Measurements from ENCODE around the gene PGLYRP2. TPM values are rescaled to one million over a fixed set of nuclear protein-coding genes. Genes with fewer than 3 reads are reported as not detected.

PGLYRP2 gene
- total RNA-seq, 2 experiments from 2014 or later: 0.25 to 0.27 TPM

- DNase-seq (no peak), ATAC-seq (no peak)
- intact Hi-C loops (cut with micrococcal nuclease): no loop called here
- Mint-ChIP-seq H3K4me3 (no peak overlapping the region), H3K27ac (no peak overlapping the region), H3K36me3 (ENCODE audit: low read depth) (peaks cover 37% of the 10 kb centered on the region), H3K9me3 (peaks cover 4% of the 10 kb centered on the region), H3K27me3 (no peaks in the 10 kb centered on the region), H3K4me1 (ENCODE audit: low read depth) (peaks cover 21% of the 10 kb centered on the region)
- CTCF ChIA-PET: interaction anchor here (1.2 to 6.7 kb wide), 2 partner anchors 10 to 134 kb away, joined by 3 to 138 read pairs; no protein-coding TSS in a partner anchor
- POLR2A ChIA-PET: interaction anchor here (1.4 to 6.5 kb wide), 2 partner anchors 9 to 42 kb away, joined by 4 to 89 read pairs; partner anchors contain the start of gene AKAP8
- TF ChIP-seq CTCF (IDR thresholded peaks at IDR 0.05): no peak
Measured at GRCh38 chr19:15421721-15422260, 57.5 kb downstream of the PGLYRP2 start.

DNA sequence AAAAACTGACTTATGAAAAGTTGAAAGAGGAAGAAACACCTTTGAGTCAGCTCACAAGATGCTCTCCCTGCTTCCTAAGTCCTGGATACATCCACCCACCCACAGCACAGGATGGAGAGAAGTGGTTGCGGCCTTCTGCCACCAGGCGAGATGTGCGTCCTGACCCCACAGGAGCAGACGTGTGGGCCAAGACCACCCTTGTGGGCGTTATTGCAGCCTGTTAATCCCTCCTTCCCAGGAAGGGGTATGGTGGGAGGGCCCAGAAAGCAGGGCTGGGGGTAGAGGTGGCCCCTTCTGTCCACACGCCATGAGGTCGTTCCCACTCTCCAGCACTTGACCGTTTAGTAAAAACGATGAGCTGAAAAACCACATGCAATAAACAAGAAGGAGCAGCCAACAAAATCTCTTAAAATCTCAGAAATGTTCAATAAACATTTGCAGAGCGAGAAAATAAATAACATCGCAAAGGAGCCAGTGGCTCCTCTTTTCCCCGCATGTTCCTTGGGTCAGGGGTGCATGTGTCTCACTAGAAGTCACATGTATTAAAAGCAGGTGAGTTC, 58.1 kb downstream of the PGLYRP2 start:
- POLR2A ChIA-PET: interaction anchor here (1.4 to 6.5 kb wide), 7 partner anchors 10 to 42 kb away, joined by 4 to 89 read pairs (median 17); partner anchors contain the start of genes AKAP8 and WIZ
- Mint-ChIP-seq H3K27me3 (no peaks in the 10 kb centered on the region), H3K9me3 (peaks cover 4% of the 10 kb centered on the region), H3K4me3 (no peak overlapping the region), H3K27ac (no peak overlapping the region), H3K4me1 (ENCODE audit: low read depth) (peaks cover 27% of the 10 kb centered on the region), H3K36me3 (ENCODE audit: low read depth) (peaks cover 39% of the 10 kb centered on the region)
- CTCF ChIA-PET: interaction anchor here (0.8 to 6.7 kb wide), 6 partner anchors 8 to 134 kb away, joined by 3 to 138 read pairs (median 25); no protein-coding TSS in a partner anchor
- ATAC-seq: no peak
- no peak for TF ChIP-seq CTCF (IDR thresholded peaks at IDR 0.05)
- intact Hi-C loops (cut with micrococcal nuclease): no loop called here
- no peak for DNase-seq

- POLR2A ChIA-PET: interaction anchor here (0.6 to 6.5 kb wide), 24 partner anchors 9 to 1902 kb away, joined by 3 to 89 read pairs (median 5); partner anchors contain the start of genes AKAP8, RASAL3 and WIZ
- intact Hi-C loops (cut with micrococcal nuclease): loop anchor here (2.0 to 5.0 kb wide), 2 partner anchors 43 to 137 kb away; partner anchors contain the start of gene RASAL3
- H3K36me3 Mint-ChIP-seq (ENCODE audit: low read depth): peaks cover 40% of the 10 kb centered on the region
Measured at GRCh38 chr19:15419413-15420025, 59.8 kb downstream of the PGLYRP2 start.

More at GRCh38 chr19:15419413-15420025, 59.8 kb downstream of the PGLYRP2 start:
- ATAC-seq (no peak), DNase-seq (no peak)
- Mint-ChIP-seq H3K27me3 (no peaks in the 10 kb centered on the region), H3K27ac (peak overlapping the region; percentile 43), H3K9me3 (peaks cover 4% of the 10 kb centered on the region), H3K4me1 (ENCODE audit: low read depth) (peaks cover 36% of the 10 kb centered on the region), H3K4me3 (peak overlapping the region; percentile 98)
- TF ChIP-seq CTCF (IDR thresholded peaks at IDR 0.05): peak; percentile 53
- CTCF ChIA-PET: interaction anchor here (0.6 to 6.7 kb wide), 38 partner anchors 10 to 327 kb away, joined by 3 to 138 read pairs (median 5); partner anchors contain the start of genes AKAP8, BRD4 and WIZ

Small RNA genes within 50 kb of the gene (microRNA-seq; reads per million reads assigned to microRNA genes)
- gene MIR1470 (ENCODE audit: borderline microRNAs expressed, borderline replicate concordance): not detected

Other genes with a start within 250 kb of the PGLYRP2 start
- gene EPHX3, start 247.1 kb downstream of the PGLYRP2 start, total RNA-seq: not detected
- gene BRD4, start 147.0 kb downstream of the PGLYRP2 start, total RNA-seq: 10 to 100 TPM; 94.3 to 99.6 TPM
- gene AKAP8, start 99.7 kb downstream of the PGLYRP2 start, total RNA-seq: 10 to 100 TPM; 47.6 to 48.2 TPM
- 10 to 100 TPM; 83.1 to 88.8 TPM for gene AKAP8L, start 60.5 kb downstream of the PGLYRP2 start, total RNA-seq
- 10 to 100 TPM; 19.3 to 21.0 TPM for gene WIZ, start 29.5 kb downstream of the PGLYRP2 start, total RNA-seq
- 10 to 100 TPM; 83.9 to 85.8 TPM for gene RASAL3, start 15.0 kb downstream of the PGLYRP2 start, total RNA-seq
- 1 to 10 TPM; 1.5 to 1.7 TPM for gene CYP4F22, start 29.0 kb upstream of the PGLYRP2 start, total RNA-seq
- not detected for gene CYP4F8, start 135.7 kb upstream of the PGLYRP2 start, total RNA-seq
- gene CYP4F3, start 161.4 kb upstream of the PGLYRP2 start, total RNA-seq: under 1 TPM; 0.16 TPM
- gene CYP4F12, start 193.6 kb upstream of the PGLYRP2 start, total RNA-seq: not detected
- not detected for gene OR10H2, start 248.5 kb upstream of the PGLYRP2 start, total RNA-seq

Measured in activated CD8-positive, alpha-beta T cell treated with anti-CD3 and anti-CD28 coated beads for 36 hours (primary cell).